Prostate gland (tissue), 2 donors: ENCODE measurements around the gene IL24.

Source experiments
- POLR2A ChIP-seq: fragments of 450-650 bp; IDR thresholded peaks from one replicate; pipeline ENCODE4 v1.6.1; 2016; ENCODE audit warnings: antibody characterized with exemption, mild to moderate bottlenecking
- POLR2AphosphoS5 ChIP-seq: sonication (generic); formaldehyde crosslinking; IDR thresholded peaks from one replicate; pipeline ENCODE4 v1.6.1; 2017; ENCODE audit warnings: antibody characterized with exemption
- TF ChIP-seq, protein P1 (sequence below), 4 experiments: fragments of 200-600 bp in 2 of 4; fragments of 450-650 bp in 2 of 4; sonication (generic) in 2 of 4; IDR thresholded peaks; 1 replicate in 3 of 4; 2 replicates in 1 of 4; pipeline ENCODE4 v1.5.1; 2016 to 2019; ENCODE audit warnings: antibody characterized with exemption in 4 of 4, mild to moderate bottlenecking in 2 of 4, moderate library complexity in 2 of 4

DNA sequence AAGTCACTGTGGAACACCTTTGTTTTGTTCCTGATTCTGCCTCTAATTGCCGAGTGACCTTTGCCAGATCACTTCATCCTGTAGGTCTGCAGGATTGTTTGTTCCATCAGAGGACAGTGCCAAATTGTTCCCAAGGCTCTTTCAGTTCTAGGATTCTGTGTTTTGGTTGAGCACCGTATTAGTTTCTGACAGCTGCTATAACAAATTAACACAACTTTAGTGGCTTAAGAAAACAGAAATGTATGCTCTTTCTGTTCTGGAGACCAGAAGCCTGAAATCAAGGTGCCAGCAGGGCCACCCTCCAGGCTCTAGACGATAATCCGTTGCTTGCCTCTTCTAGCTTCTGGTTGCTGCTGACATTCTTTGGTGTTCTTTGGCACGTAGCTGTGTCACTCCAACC is 52.4 kb downstream of the IL24 start:
- TF ChIP-seq, protein P1, sequence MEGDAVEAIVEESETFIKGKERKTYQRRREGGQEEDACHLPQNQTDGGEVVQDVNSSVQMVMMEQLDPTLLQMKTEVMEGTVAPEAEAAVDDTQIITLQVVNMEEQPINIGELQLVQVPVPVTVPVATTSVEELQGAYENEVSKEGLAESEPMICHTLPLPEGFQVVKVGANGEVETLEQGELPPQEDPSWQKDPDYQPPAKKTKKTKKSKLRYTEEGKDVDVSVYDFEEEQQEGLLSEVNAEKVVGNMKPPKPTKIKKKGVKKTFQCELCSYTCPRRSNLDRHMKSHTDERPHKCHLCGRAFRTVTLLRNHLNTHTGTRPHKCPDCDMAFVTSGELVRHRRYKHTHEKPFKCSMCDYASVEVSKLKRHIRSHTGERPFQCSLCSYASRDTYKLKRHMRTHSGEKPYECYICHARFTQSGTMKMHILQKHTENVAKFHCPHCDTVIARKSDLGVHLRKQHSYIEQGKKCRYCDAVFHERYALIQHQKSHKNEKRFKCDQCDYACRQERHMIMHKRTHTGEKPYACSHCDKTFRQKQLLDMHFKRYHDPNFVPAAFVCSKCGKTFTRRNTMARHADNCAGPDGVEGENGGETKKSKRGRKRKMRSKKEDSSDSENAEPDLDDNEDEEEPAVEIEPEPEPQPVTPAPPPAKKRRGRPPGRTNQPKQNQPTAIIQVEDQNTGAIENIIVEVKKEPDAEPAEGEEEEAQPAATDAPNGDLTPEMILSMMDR (IDR thresholded peaks at IDR 0.05) = no peak
- TF ChIP-seq POLR2AphosphoS5 (no peak), POLR2A (no peak)
